HepG2 (cell line): ENCODE results near the gene FNBP1L. TPM values are rescaled to one million over a fixed set of nuclear protein-coding genes. Genes with fewer than 3 reads are reported as not detected.

Source experiments
- BCL6 ChIP-seq: IDR thresholded peaks from 2 replicates; pipeline ENCODE4 v1.6.1; 2016; ENCODE audit warnings: missing genetic modification reagents, missing compliant biosample characterization
- BORCS8-MEF2B ChIP-seq: sonication (generic); formaldehyde crosslinking; IDR thresholded peaks from 2 replicates; pipeline ENCODE4 v1.8.0; 2022; ENCODE audit warnings: mild to moderate bottlenecking, missing genetic modification reagents
- BRD4 ChIP-seq: sonication (generic); formaldehyde crosslinking; IDR thresholded peaks from 2 replicates; pipeline ENCODE4 v1.4.0; 2020; ENCODE audit warnings: missing genetic modification reagents
- CCDC6 ChIP-seq: sonication (generic); formaldehyde crosslinking; IDR thresholded peaks from 2 replicates; pipeline ENCODE4 v1.8.1; 2022; ENCODE audit warnings: mild to moderate bottlenecking, missing genetic modification reagents, moderate library complexity
- GTF3A ChIP-seq: sonication (generic); formaldehyde crosslinking; conservative IDR thresholded peaks from 2 replicates; pipeline ENCODE4 v1.4.0; 2020; ENCODE audit warnings: mild to moderate bottlenecking, missing genetic modification reagents
- JDP2 ChIP-seq: sonication (generic); formaldehyde crosslinking; IDR thresholded peaks from 2 replicates; pipeline ENCODE4 v1.8.1; 2022; ENCODE audit warnings: missing genetic modification reagents, borderline replicate concordance
- KDM5A ChIP-seq: fragments of 200-600 bp; sonication (generic); IDR thresholded peaks from 2 replicates; pipeline ENCODE4 v1.7.0; 2018; ENCODE audit warnings: antibody characterized with exemption, mild to moderate bottlenecking, low read length, borderline replicate concordance
- NRL ChIP-seq: sonication (generic); formaldehyde crosslinking; IDR thresholded peaks from 2 replicates; pipeline ENCODE4 v1.5.0; 2020; ENCODE audit warnings: missing genetic modification reagents, mild to moderate bottlenecking, moderate library complexity, borderline replicate concordance
- RBAK ChIP-seq: sonication (generic); formaldehyde crosslinking; IDR thresholded peaks from 2 replicates; pipeline ENCODE4 v1.5.1; 2020; ENCODE audit warnings: mild to moderate bottlenecking, missing genetic modification reagents
- SKIL ChIP-seq: sonication (generic); formaldehyde crosslinking; IDR thresholded peaks from 2 replicates; pipeline ENCODE4 v1.8.0; 2022; ENCODE audit warnings: missing genetic modification reagents, mild to moderate bottlenecking, moderate library complexity, borderline replicate concordance
- SMYD3 ChIP-seq: sonication (generic); formaldehyde crosslinking; IDR thresholded peaks from 2 replicates; pipeline ENCODE4 v1.8.1; 2023; ENCODE audit warnings: mild to moderate bottlenecking, missing genetic modification reagents
- ZBTB39 ChIP-seq: sonication (generic); formaldehyde crosslinking; IDR thresholded peaks from 2 replicates; pipeline ENCODE4 v1.5.0; 2020; ENCODE audit warnings: missing genetic modification reagents
- ZFY ChIP-seq: sonication (generic); formaldehyde crosslinking; IDR thresholded peaks from 2 replicates; pipeline ENCODE4 v1.4.0; 2020; ENCODE audit warnings: missing genetic modification reagents
- ZGPAT ChIP-seq: IDR thresholded peaks from 2 replicates; pipeline ENCODE4 v1.6.1; 2016; ENCODE audit warnings: mild to moderate bottlenecking
- ZNF207 ChIP-seq: fragments of 450-650 bp; IDR thresholded peaks from 2 replicates; pipeline ENCODE4 v1.6.1; 2016; ENCODE audit warnings: antibody characterized with exemption, borderline replicate concordance
- ZNF280D ChIP-seq: sonication (generic); formaldehyde crosslinking; IDR thresholded peaks from 2 replicates; pipeline ENCODE4 v1.5.1; 2020; ENCODE audit warnings: mild to moderate bottlenecking, missing genetic modification reagents
- ZNF331 ChIP-seq: sonication (generic); formaldehyde crosslinking; IDR thresholded peaks from 2 replicates; pipeline ENCODE4 v1.4.0; 2020; ENCODE audit warnings: missing genetic modification reagents
- ZNF441 ChIP-seq: sonication (generic); formaldehyde crosslinking; IDR thresholded peaks from 2 replicates; pipeline ENCODE4 v1.7.0; 2021; ENCODE audit warnings: missing genetic modification reagents, borderline replicate concordance
- ZNF670 ChIP-seq: sonication (generic); formaldehyde crosslinking; IDR thresholded peaks from 2 replicates; pipeline ENCODE4 v1.8.0; 2022; ENCODE audit warnings: mild to moderate bottlenecking, missing genetic modification reagents, borderline replicate concordance
- ZNF672 ChIP-seq: sonication (generic); formaldehyde crosslinking; IDR thresholded peaks from 2 replicates; pipeline ENCODE4 v1.8.1; 2022; ENCODE audit warnings: missing genetic modification reagents
- ZSCAN30 ChIP-seq: sonication (generic); formaldehyde crosslinking; IDR thresholded peaks from 2 replicates; pipeline ENCODE4 v1.5.0; 2020; ENCODE audit warnings: mild to moderate bottlenecking, missing genetic modification reagents
- polyA plus RNA-seq, 8 experiments: library from polyadenylated mRNA; depleted of rRNA in 3 of 8; stranded (reverse) in 7 of 8; unstranded in 1 of 8; fragments of >200 nt; fragmentation: Illumina TruSeq in 4 of 8; extraction: Trizol in 4 of 8; gene quantifications; 2 replicates each; pipeline versions ENCODE4 v1.2.1 to v1.2.3, GENCODE V29; 2011 to 2016; ENCODE audit warnings: low read depth in 4 of 8, missing spikeins in 1 of 8, mixed read lengths in 1 of 8; ENCODE audit not compliant: insufficient read depth in 1 of 8
- total RNA-seq, 5 experiments: library from RNA; depleted of rRNA; stranded (reverse); fragments of >200 nt; fragmentation: Illumina TruSeq; extraction: Trizol; gene quantifications; 2 replicates each; pipeline ENCODE4 v1.2.3, GENCODE V29; 2016; ENCODE audit warnings: low read depth in 1 of 5

Gene FNBP1L
- total and polyA plus RNA-seq, 2 of the 13 experiments (the other 11 are each of a cell fraction or from before 2014, with no cell fraction given) = 24.1 to 27.1 TPM

GRCh38 chr1:93447481-93448291 lies at the start of gene FNBP1L (continued):
- TF ChIP-seq NRL (peak; percentile 44; the same call in 1 of the 2 replicates), ZNF441 (peak; percentile 46; the same call in 1 of the 2 replicates), ZNF670 (CRISPR knock-in tag) (0 out of 2 replicates have a peak, but pooled peaks have one; percentile 20), ZNF672 (CRISPR knock-in tag) (no peak), KDM5A (no peak), ZFY (CRISPR knock-in tag) (0 out of 2 replicates have a peak, but pooled peaks have one; percentile 17), CCDC6 (CRISPR knock-in tag) (no peak), SMYD3 (CRISPR knock-in tag) (no peak), ZNF280D (CRISPR knock-in tag) (no peak), RBAK (CRISPR knock-in tag) (no peak), SKIL (CRISPR knock-in tag) (no peak), BCL6 (CRISPR knock-in tag) (peak; percentile 40), ZNF207 (no peak), ZSCAN30 (CRISPR knock-in tag) (0 out of 2 replicates have a peak, but pooled peaks have one; percentile 77), BRD4 (CRISPR knock-in tag) (no peak), JDP2 (CRISPR knock-in tag) (no peak), ZBTB39 (CRISPR knock-in tag) (no peak), ZGPAT (CRISPR knock-in tag) (peak; percentile 77; the same call in 1 of the 2 replicates), ZNF331 (CRISPR knock-in tag) (no peak), BORCS8-MEF2B (CRISPR knock-in tag) (peak; percentile 68), GTF3A (CRISPR knock-in tag) (no peak)
